Stimulated activated CD4-positive, alpha-beta T cell treated with anti-CD3 and anti-CD28 coated beads, Interleukin-4, amount 100 ng/mL, for 24 hours (primary cell): ENCODE measurements around the gene COG5.

Experiments used
- DNase-seq: peaks from one replicate; pipeline ENCODE4 v3.0.0-alpha.2; 2020

The COG5 gene

DNA sequence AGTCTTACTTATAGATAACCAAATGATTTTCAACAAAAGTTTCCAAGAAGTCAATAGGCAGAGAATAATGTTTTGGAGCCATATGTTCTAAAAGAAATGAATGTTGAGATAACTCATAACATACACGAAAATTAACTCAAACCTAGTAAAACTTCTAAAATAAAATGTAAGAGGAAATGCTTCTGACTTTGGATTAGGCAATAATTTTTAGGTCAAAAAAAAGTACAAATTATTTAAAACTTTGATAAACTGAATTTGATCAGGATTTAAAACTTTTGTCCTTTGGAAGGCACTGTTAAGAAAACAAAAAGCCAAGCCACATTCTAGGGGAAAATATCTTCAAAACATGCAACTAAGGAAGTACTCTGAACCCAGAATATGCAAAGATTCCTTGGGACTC lies 242.1 kb downstream of the COG5 start:
- DNase-seq: no peak

GRCh38 chr7:107319724-107320228 lies 243.9 kb downstream of the COG5 start:
- no peak for DNase-seq

GRCh38 chr7:107318523-107319160 lies 245.1 kb downstream of the COG5 start:
- no peak for DNase-seq

- no peak for DNase-seq
These were observed 248.0 kb downstream of the COG5 start for GRCh38 chr7:107315716-107316220.

DNA sequence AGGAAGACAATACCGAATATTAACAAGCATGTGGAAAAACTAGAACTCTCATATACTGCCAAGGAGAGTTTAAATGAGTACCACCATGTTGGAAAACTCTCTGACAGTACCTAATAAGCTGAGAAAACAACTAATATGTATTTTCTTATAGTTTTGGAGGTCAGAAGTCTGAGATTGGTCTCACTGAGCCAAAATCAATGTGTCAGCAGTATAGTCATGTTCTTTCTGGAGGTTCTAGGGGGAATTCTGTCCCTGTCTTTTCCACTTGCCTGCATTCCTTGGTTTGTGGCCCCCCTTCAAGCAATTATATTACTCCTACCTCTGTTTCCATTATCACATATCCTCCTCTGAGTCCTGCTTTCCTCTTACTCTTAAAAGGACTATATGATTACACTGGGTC lies 250.4 kb downstream of the COG5 start:
- DNase-seq: no peak

DNA sequence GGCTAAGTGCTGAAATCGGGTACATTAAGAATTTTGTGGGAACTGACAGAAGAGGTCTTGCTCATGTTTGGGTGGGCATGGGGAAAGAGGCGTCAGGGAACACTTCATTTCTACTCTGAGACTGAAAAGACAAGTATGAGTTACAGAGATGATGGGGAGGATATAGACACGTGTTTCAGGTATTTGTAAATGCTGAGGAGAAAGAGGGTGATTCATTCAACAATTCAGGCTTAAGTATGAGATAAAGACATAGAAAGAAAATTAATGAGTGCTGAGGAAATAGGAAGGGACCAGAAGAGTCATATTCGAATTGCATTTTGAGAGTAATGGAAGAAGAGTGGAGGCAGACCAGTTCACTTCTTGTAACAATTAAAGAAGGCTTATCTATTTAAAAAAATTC lies 251.3 kb downstream of the COG5 start:
- no peak for DNase-seq

- no peak for DNase-seq
These were observed 254.4 kb downstream of the COG5 start for GRCh38 chr7:107309296-107309695.

GRCh38 chr7:107304636-107305035 lies 259.1 kb downstream of the COG5 start:
- no peak for DNase-seq

DNA sequence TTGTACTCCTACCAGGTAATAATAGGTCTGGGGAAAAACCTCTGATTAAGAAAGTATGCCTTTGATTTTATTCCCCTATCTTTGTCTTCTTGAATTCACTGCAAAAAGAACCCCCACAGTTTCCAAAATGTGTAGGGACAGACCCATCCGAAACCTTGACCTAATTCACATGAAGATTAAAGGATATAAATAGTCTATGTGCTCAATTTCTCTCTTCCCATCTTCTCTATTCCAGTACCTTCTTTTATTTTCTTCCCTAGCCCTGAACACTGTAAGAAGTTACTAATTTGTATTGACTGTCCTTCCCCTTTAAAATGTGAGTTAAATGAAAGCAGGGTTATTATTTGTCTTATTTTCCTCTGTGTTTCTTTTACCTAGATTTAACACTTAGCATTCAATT lies 259.7 kb downstream of the COG5 start:
- DNase-seq: no peak

DNA sequence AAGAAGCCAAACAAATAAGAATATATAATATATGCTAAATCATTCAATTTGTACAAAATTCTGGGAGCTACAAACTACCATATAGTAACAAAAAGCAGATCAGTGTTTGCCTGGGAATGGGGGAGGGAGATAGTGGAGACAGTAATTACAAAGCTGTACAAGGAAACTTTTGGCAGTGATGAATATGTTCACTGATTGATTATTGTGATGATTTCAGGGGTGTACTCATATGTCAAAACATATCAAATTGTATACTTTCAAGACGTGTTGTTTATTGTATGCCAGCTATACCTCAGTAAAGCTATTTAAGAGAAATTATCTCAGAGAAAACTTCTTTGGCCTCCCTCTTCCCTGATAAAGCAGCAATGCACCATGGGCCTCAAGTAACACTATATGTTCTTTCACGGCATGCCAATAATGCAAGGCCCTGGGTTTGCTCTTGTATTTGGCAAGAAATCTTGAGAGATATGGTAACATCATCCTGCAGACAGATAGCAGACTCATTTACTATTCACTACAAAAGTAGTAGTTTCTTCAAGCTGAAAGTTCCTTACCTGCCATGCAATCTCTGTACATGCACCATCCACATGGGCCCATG lies 261.4 kb downstream of the COG5 start:
- no peak for DNase-seq

- DNase-seq: no peak
These were observed 269.5 kb downstream of the COG5 start for GRCh38 chr7:107294182-107294581.

DNA sequence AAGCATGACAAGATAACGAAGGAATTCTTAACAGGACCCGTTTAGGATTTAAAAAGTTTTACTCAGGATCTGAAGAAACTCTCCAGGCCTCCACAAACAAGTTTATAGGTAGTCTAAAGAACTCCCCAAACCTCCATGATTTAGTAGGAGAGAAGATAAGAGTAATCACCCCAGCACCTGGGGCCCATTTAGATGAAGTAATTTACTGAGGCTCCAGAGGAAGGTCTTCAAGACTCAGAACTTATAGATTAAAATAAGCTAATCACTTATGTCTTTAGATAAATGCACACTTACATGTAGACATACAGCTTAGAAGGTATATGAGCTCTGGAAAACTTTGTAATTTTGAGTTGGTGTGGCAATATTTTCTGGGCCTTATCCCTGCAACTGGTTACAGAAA lies 271.1 kb downstream of the COG5 start:
- no peak for DNase-seq

DNA sequence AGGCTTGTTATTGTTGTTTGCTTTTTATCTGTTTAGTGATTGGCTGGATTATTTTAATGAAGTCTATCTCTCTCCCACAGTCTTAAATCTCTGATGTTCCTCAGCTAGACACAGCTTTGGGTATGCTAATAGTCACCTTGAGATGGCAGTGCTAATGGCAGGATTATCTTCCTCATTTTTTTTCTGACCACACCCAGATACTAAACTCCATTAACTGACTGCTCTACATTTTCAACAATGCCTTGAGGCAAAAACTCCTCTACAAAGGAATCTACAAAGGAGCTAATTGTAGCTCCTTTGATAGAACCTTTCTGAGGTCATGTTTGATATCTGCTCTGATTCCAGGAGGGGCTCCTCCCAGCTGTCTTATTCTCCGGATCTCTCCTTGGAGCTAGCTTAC lies 272.3 kb downstream of the COG5 start:
- DNase-seq: no peak

GRCh38 chr7:107286751-107287621 lies 276.7 kb downstream of the COG5 start:
- no peak for DNase-seq

DNA sequence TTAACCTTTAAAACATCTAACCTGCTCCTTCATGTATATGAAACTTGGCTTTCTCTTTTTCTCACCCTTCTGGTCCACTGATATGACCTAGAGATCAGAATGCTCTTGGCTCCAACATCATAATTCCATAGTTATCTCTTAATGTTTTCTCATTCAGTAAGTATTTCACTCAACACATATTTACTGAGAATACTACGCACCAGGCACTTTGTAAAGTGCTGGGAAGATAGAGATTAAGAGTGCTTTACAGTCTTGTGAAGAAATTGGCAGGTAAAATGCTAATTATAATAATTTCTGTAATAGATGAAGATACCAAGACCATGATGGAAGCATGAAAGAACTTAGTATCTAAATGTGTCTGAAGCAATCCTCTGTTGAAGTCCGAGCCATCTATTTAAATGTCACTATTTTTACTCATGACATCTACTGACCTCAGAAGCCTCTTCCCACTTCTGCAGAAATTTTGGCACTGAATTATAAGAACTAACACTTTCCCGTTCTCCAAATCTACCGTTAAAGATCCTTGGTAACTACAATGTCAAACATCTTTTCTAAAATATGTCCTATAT lies 278.7 kb downstream of the COG5 start:
- DNase-seq: no peak

- no peak for DNase-seq
These were observed 286.4 kb downstream of the COG5 start for GRCh38 chr7:107277331-107277730.

DNA sequence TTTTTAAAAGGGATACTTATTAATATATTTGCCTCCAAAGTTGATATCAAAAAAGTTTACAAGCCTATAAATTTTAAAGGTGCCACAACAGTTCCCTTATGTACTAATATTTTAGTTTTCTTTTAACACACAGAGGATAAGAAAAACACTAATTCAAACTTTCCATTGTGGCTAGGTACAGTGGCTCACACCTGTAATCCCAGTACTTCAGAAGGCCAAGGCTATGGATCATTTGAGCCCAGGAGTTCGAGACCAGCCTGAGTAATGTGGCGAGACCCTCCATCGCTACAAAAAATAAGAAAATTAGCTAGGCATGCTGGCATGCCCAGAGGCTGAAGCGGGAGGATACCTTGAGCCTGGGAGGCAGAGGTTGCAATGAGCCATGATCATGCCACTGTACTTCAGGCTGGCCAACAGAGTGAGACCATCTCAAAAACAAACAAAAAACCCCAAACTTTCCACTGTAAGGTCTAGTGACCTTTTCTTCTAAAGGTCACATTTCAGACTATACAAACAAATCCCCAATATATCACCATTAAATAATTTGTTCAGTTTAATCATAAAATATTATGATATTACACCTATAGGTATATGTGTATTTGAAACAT lies 287.4 kb downstream of the COG5 start:
- no peak for DNase-seq

GRCh38 chr7:107274506-107274905 lies 289.2 kb downstream of the COG5 start:
- DNase-seq: no peak

DNA sequence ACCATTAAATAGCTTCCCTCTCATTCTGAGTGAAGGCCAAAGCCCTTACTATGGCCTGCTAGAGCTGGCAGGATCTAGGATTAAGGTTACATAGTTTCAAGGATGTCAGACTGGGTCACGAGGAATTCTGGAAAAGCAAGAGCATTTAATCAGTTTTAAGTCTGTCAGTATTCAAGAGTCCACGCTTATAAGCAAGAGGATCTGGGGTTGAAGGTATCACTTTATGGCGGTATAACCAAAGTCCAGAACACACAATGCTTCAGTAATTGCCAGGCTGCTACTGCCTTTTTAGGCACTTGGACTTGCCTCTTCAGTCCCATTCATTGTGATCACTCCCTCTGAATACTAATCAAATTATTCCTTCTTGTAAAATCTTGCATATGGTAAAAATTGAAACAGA lies 293.9 kb downstream of the COG5 start:
- no peak for DNase-seq

GRCh38 chr7:107268594-107268993 lies 295.1 kb downstream of the COG5 start:
- DNase-seq: no peak

DNA sequence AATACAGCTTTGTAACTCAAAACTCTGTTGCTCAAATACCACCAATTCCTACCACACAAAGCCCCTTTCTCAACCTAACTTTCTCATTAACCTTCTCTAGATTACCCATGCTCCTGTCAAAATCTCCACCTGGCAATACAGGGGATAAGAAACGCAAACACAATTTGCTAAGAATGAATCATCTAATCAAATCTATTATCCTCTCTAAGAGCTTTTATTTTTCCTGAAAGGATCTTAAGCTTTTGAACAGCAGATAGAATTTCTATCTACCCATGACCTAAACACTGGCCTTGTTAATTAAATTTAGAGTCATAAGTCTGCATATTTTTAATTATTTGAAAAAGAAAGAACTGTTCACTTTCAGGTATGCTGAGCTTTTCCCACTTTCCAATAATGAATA lies 296.6 kb downstream of the COG5 start:
- no peak for DNase-seq

DNA sequence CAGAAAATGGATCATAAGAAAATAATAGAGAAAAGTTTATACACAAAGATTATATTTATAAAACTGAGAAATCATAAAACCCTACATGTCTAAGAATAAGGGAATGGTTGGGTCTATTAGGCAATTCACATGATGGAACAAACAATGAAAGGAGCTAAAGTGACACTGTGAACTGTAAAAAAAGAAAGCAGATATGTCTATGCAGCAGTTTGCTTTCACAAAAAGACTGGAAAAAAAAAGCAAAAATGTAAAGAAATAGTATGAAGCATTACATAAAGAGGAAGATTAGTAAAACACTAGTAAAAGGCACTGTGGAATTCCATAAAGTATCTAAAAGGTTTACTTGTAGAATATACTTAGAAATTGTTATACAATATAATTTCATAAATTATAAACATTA lies 299.0 kb downstream of the COG5 start:
- no peak for DNase-seq

GRCh38 chr7:107262857-107263256 lies 300.9 kb downstream of the COG5 start:
- DNase-seq: no peak
